Loucy (cell line): ENCODE results near the gene CREBBP.

Experiments used
- H2AFZ ChIP-seq: fragments of 200-600 bp; sonication (generic); 2 replicates; pipeline ENCODE4 v1.6.0; 2016; ENCODE audit warnings: antibody characterized with exemption, mild to moderate bottlenecking, low read length, moderate library complexity
- H3F3A ChIP-seq: fragments of 200-600 bp; 2 replicates; pipeline ENCODE4 v1.6.0; 2016; ENCODE audit warnings: antibody characterized with exemption, low read depth, mild to moderate bottlenecking
- H3K27me3 ChIP-seq: fragments of 200-600 bp; sonication (generic); 2 replicates; pipeline ENCODE4 v1.6.1; 2014; ENCODE audit warnings: low read length, mild to moderate bottlenecking; ENCODE audit not compliant: insufficient read depth, poor library complexity, severe bottlenecking
- H3K36me3 ChIP-seq: fragments of 200-600 bp; sonication (generic); 2 replicates; pipeline ENCODE4 v1.6.1; 2016; ENCODE audit warnings: low read length; ENCODE audit not compliant: insufficient read depth
- H3K4me1 ChIP-seq: fragments of 200-600 bp; sonication (generic); 2 replicates; pipeline ENCODE4 v1.5.1; 2014; ENCODE audit warnings: low read length, mild to moderate bottlenecking; ENCODE audit not compliant: insufficient read depth, poor library complexity, severe bottlenecking
- H3K4me2 ChIP-seq: fragments of 200-600 bp; sonication (generic); 2 replicates; pipeline ENCODE4 v1.6.0; 2014; ENCODE audit warnings: antibody characterized with exemption, low read length, low read depth, mild to moderate bottlenecking; ENCODE audit not compliant: poor library complexity, severe bottlenecking
- H3K4me3 ChIP-seq: fragments of 200-600 bp; sonication (generic); 2 replicates; pipeline ENCODE4 v1.5.1; 2014; ENCODE audit warnings: low read length, mild to moderate bottlenecking, mixed read lengths; ENCODE audit not compliant: poor library complexity, severe bottlenecking
- H3K79me2 ChIP-seq: fragments of 200-600 bp; sonication (generic); 2 replicates; pipeline ENCODE4 v1.6.1; 2014; ENCODE audit warnings: low read length; ENCODE audit not compliant: insufficient read depth
- H3K9ac ChIP-seq: fragments of 200-600 bp; sonication (generic); 2 replicates; pipeline ENCODE4 v1.6.0; 2014; ENCODE audit warnings: mild to moderate bottlenecking, low read depth, low read length, moderate library complexity; ENCODE audit not compliant: poor library complexity, severe bottlenecking
- H3K9me2 ChIP-seq: fragments of 200-600 bp; sonication (generic); replicated peaks from 2 replicates; pipeline ENCODE4 v1.6.1; 2016; ENCODE audit warnings: low read depth, low read length, mixed read lengths
- H3K9me3 ChIP-seq: fragments of 200-600 bp; sonication (generic); 2 replicates; pipeline ENCODE4 v1.6.1; 2014; ENCODE audit warnings: mild to moderate bottlenecking, antibody characterized with exemption, low read length, low read depth; ENCODE audit not compliant: insufficient read depth
- H4K20me1 ChIP-seq: fragments of 200-600 bp; sonication (generic); 2 replicates; pipeline ENCODE4 v1.6.0; 2014; ENCODE audit warnings: antibody characterized with exemption, low read length, mild to moderate bottlenecking; ENCODE audit not compliant: insufficient read depth, poor library complexity, severe bottlenecking
- CTCF ChIP-seq: fragments of 200-600 bp; sonication (generic); conservative IDR thresholded peaks from 2 replicates; pipeline ENCODE4 v1.5.1; 2014; ENCODE audit warnings: mild to moderate bottlenecking, antibody characterized with exemption, low read length
- EZH2phosphoT487 ChIP-seq: fragments of 200-600 bp; IDR thresholded peaks from 2 replicates; pipeline ENCODE4 v1.6.1; 2018; ENCODE audit warnings: antibody characterized with exemption, mild to moderate bottlenecking, moderate library complexity, borderline replicate concordance

Gene CREBBP

GRCh38 chr16:3909791-3910583, 29.5 kb upstream of the CREBBP start:
- no peaks in the 10 kb centered on the region for H3K36me3 ChIP-seq
- H3K9me2 ChIP-seq: no peaks in the 10 kb centered on the region
- no peak overlapping the region for H3K4me3 ChIP-seq
- TF ChIP-seq EZH2phosphoT487 (no peak), CTCF (no peak)
- no peak overlapping the region for H2AFZ ChIP-seq
- H3K9ac ChIP-seq: no peak overlapping the region
- no peaks in the 10 kb centered on the region for H3K79me2 ChIP-seq
- H3K27me3 ChIP-seq: no peaks in the 10 kb centered on the region
- H3K4me1 ChIP-seq: no peaks in the 10 kb centered on the region
- no peaks in the 10 kb centered on the region for H3F3A ChIP-seq
- no peak overlapping the region for H3K4me2 ChIP-seq
- H3K9me3 ChIP-seq: no peaks in the 10 kb centered on the region
- H4K20me1 ChIP-seq: no peaks in the 10 kb centered on the region

- Histone ChIP-seq H3K9me2 (no peaks in the 10 kb centered on the region), H3F3A (no peaks in the 10 kb centered on the region), H3K79me2 (no peaks in the 10 kb centered on the region), H2AFZ (no peak overlapping the region), H3K4me3 (no peak overlapping the region), H4K20me1 (no peaks in the 10 kb centered on the region), H3K27me3 (no peaks in the 10 kb centered on the region), H3K36me3 (no peaks in the 10 kb centered on the region), H3K4me1 (no peaks in the 10 kb centered on the region), H3K9ac (no peak overlapping the region), H3K4me2 (no peak overlapping the region), H3K9me3 (no peaks in the 10 kb centered on the region)
- TF ChIP-seq EZH2phosphoT487: no peak
- no peak for TF ChIP-seq CTCF
Measured at GRCh38 chr16:3908951-3909437, 28.5 kb upstream of the CREBBP start.

- H3K4me2 ChIP-seq: no peak overlapping the region
- no peaks in the 10 kb centered on the region for H3K36me3 ChIP-seq
- no peaks in the 10 kb centered on the region for H4K20me1 ChIP-seq
- H3K9ac ChIP-seq: no peak overlapping the region
- TF ChIP-seq EZH2phosphoT487 (no peak), CTCF (no peak)
- H3K9me2 ChIP-seq: no peaks in the 10 kb centered on the region
- no peaks in the 10 kb centered on the region for H3K9me3 ChIP-seq
- H3K4me1 ChIP-seq: no peaks in the 10 kb centered on the region
- H3K4me3 ChIP-seq: no peak overlapping the region
- H3K27me3 ChIP-seq: no peaks in the 10 kb centered on the region
- H3F3A ChIP-seq: no peaks in the 10 kb centered on the region
- H2AFZ ChIP-seq: no peak overlapping the region
- no peaks in the 10 kb centered on the region for H3K79me2 ChIP-seq
Measured at GRCh38 chr16:3907586-3907985, 27.1 kb upstream of the CREBBP start.
